HG03432 (cell line): ENCODE measurements around the gene RAMP1.
"Not testable (repeated sequence)": the region's sequence is repeated elsewhere in the genome, so short reads cannot be mapped to it uniquely, and the experiment has no call there.

Experiments used
- ATAC-seq: cut with Tn5 transposase; IDR thresholded peaks from one replicate; pipeline ENCODE4 v1.9.1; 2021; ENCODE audit warnings: mild to moderate bottlenecking, moderate library complexity; ENCODE audit not compliant: unreplicated experiment

The RAMP1 gene

DNA sequence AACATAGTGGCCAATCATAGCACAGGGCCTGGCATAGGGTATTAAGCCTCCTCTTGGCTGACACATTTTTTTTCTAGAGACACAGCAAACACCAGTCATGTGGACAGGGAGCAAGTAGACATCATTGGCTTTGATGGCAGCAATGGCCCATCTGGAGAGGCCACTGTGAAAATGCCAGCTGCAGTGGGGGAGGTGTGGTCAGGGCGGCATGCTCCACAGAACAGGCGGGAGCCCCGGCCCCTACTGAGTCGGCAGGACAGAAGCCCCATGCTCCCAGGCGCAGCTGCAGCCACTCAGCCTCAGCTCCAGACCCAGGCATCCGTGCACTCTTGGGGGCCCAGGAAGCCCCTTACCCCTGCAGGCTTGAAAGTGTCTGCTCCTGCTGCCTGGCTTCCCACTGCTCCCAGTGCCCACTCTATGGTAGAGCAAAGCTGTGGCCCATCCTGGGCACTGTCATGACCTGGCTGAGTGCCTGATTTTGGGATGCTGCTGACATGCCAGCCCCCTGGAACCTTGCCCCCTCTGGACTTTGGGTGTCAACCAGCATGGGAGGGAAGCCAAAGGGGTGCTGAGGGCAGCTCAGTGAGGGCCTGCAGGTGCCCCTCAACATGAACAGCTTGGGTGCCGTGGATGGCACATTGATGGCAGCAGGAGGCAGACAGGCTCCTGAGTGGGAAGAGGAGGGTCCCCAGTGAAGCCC, 84.1 kb downstream of the RAMP1 start:
- no peak for ATAC-seq

DNA sequence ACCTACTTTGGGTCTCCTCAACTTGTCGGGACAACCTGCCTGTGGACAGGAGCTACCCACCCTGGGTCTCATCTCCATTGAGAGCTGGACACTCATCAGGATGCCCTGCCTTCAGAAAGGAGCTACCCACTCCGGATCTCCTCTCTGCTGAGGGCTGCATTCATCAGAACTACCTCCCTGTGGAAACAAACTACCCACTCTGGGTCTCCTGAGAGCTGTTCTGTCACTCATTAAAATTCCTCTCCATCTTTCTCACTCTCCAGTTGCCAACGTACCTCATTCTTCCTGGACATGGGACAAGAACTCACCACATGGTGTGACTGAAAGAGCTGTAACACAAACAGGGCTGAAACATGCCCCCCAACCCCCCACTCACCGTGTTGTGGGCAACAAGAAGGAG, 84.9 kb downstream of the RAMP1 start:
- no peak for ATAC-seq

DNA sequence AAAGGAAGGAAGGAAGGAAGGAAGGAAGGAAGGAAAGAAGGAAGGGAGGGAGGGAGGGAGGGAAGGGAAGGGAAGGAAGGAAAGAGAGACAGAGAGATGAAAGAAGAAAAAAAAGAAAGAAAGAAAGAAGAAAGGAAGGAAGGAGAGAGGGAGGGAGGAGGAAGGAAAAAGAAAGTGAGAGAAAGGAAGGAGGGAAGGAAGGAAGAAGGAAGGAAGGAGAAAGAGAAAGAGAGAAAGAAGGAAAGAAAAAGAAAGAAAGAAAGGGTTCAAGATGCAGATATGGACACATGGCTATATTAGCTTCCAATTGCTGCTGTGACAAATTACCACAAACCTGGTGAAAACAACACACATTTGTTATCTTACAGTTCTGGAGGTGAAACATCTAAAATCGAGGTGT, 87.0 kb downstream of the RAMP1 start:
- no peak for ATAC-seq

DNA sequence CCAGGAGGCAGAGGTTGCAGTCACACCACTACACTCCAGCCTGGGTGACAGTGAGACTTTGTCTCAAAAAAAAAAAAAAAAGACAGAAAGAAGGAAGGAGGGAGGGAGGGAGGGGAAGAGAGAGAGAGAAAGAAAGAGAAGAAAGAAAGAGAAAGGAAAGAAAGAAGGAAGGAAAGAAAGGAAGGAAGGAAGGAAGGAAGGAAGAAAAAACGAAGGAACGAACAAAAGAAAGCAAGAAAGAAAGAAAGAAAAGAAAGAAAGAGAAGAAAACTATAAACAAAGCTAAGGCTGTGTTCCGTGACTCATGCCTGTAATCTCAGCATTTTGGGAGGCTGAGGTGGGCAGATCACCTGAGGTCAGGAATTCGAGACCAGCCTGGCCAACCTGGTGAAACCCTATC, 91.9 kb downstream of the RAMP1 start:
- not testable (repeated sequence) for ATAC-seq

DNA sequence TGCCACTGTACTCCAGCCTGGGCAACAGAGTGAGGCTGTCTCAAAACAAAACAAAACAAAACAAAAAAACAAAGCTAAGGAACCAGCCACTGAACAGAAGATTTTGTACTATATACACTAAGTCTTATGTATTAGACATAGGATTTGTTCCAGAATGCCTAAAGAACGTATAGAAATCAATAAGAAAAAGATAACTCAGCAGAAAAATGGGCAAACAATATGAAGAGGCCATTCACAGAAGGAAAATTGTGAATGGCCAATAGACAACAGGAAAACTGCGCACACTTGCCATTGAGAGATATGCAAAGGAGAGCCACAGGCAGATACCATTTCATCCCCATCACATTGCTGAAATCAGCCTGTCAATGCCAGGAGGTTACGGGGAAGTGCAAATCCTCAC, 92.5 kb downstream of the RAMP1 start:
- ATAC-seq: no peak

DNA sequence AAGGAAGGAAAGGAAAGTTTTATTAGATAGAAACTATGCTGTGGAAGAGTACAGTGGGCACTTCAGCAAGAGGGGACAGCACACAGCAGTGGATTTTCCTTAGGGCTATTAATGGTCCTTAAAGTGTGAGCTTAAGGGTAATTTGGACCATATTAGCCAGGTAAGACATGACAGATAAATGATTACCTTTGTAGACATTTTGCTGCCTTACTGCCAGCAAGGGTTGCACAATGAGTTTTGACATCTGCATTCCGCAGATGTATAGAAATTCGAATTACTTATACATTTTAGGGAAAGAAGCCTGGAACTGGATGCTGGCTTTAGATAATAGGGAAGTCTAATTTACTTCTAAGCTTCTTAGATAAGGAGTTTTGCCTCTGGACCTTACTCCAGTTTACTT, 93.4 kb downstream of the RAMP1 start:
- no peak for ATAC-seq

DNA sequence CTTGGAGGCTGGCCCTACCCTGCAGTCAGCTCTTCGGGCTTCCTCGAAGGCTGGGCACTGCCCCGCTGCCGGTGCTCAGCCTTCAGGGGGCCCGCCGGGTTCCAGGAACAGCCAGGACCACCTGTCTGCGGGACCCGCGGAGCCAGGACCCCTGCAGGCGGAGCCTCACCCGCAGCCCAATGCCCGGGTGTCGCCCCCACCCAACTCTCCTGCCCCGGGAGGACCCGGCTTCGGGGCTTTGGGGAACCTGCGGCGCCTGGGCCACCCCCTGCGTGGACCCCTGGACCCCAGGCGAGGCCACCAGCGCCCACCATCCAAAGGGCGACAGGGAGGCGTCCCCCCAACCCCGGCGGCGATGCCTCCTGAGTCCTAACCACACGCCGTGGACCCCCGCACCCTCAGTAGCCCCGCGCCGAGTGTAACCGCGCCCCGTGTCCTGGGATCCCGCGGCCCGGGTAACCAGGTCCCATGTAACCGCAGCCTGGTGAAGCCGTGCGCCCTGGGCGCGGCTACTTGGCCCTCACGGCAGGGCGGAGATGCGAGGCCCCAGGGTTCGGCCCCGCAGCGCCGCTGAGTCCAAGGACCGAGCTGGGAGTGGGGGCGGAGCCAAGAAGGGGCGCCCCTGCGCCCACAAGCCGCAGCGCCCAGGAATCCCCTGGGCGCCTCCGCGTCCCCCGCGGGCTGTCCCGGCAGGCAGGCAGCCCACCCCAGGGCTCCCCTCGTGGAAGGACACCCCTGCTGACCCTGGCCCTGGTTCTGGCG, 96.4 kb downstream of the RAMP1 start:
- ATAC-seq: no peak

DNA sequence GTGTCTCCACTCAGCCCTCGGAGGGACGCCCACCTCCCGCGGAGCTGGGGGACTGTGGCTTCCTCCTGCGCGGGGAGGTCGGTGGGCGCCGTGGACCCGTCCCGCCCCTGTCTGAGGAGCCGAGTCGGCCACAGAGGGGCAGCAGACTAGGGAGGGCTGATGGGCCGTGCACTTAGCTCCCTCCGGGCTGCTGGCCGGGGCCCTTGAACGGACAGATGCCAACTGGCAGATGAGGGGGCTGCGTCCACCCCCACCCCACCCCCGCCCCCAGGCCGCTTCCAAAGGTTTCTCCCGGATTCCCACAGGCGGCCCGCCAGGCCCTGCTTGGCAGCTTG, 96.9 kb downstream of the RAMP1 start:
- ATAC-seq: no peak

DNA sequence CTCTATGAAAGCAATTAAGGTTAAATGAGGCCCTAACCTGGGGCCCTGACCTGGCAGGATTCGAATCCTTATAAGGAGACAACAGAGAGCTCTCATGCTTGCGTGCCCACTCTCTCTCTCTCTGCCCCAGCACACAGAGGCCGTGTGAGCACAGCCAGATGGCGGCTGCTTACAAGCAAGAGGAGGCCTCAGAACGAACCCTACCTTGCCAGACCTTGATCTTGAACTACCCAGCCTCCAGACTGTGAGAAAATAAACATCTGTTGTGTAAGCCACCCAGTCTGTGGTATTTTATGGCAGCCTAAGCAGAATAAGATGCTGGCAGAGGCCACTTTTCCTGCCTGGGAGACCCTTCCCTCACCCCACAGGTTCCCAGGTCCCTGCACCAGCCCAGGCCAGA, 102.2 kb downstream of the RAMP1 start:
- ATAC-seq: no peak
